Uterus (tissue), 2 donors: ENCODE measurements around the gene RLN3.

Experiments
- POLR2A ChIP-seq, 2 donors: fragments of 450-650 bp; IDR thresholded peaks; one replicate each; pipeline ENCODE4 v1.6.1; 2016; ENCODE audit warnings: antibody characterized with exemption in 2 of 2, mild to moderate bottlenecking in 1 of 2, moderate library complexity in 1 of 2
- TF ChIP-seq, protein P1 (sequence below), 4 experiments: fragments of 200-600 bp in 2 of 4; fragments of 450-650 bp in 2 of 4; sonication (generic) in 2 of 4; IDR thresholded peaks; one replicate each; pipeline ENCODE4 v1.5.1; 2016 to 2019; ENCODE audit warnings: antibody characterized with exemption in 4 of 4, mild to moderate bottlenecking in 2 of 4, moderate library complexity in 1 of 4

DNA sequence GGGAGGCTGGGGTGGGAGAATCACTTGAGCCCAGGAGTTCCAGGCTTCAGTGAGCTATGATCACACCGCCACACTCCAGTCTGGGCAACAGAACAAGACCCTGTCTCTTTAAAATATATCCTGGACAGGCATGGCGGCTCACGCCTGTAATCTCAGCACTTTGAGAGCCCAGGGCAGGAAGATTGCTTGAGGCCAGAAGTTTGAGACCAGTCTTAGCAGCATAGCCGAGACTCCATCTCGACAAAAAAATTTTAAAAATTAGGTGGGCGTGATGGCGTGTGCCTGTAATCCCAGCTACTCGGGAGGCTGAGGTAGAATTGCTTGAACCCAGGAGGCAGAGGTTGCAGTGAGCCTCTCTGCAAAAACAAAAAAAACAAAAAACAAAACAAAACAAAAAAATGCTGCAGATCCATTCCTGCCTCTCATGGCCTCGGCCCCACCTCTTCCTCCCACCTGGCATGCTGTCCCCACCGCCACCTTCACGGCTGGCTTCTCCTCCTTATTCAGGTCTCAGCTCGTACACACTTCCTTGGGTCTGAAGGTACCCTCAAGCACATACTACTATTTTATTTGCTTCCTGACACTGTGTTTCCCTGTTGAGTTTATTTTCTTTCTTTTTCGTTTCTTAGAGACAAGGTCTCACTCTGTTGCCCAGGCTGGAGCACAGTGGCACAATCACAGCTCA lies 27.1 kb upstream of the RLN3 start:
- no peak for TF ChIP-seq POLR2A (IDR thresholded peaks at IDR 0.05)
- TF ChIP-seq, protein P1, sequence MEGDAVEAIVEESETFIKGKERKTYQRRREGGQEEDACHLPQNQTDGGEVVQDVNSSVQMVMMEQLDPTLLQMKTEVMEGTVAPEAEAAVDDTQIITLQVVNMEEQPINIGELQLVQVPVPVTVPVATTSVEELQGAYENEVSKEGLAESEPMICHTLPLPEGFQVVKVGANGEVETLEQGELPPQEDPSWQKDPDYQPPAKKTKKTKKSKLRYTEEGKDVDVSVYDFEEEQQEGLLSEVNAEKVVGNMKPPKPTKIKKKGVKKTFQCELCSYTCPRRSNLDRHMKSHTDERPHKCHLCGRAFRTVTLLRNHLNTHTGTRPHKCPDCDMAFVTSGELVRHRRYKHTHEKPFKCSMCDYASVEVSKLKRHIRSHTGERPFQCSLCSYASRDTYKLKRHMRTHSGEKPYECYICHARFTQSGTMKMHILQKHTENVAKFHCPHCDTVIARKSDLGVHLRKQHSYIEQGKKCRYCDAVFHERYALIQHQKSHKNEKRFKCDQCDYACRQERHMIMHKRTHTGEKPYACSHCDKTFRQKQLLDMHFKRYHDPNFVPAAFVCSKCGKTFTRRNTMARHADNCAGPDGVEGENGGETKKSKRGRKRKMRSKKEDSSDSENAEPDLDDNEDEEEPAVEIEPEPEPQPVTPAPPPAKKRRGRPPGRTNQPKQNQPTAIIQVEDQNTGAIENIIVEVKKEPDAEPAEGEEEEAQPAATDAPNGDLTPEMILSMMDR (IDR thresholded peaks at IDR 0.05) = no peak
